Activated CD4-positive, alpha-beta T cell treated with anti-CD3 and anti-CD28 coated beads, Interleukin-2, amount 50 U/mL, for 4 hours (primary cell): ENCODE results near the gene CNNM2.
A peak's percentile ranks its signal among the peaks of the same experiment; 100 is the strongest.
"Not testable (repeated sequence)": the region's sequence is repeated elsewhere in the genome, so short reads cannot be mapped to it uniquely, and the experiment has no call there.

Experiments
- DNase-seq, 2 experiments: peaks; one replicate each; pipeline ENCODE4 v3.0.0-alpha.2; 2020

CNNM2 gene

GRCh38 chr10:102927311-102928010 is 9.4 kb downstream of the CNNM2 start:
- no peak for DNase-seq

- not testable (repeated sequence) for DNase-seq
Observed at GRCh38 chr10:102928442-102928841, 10.3 kb downstream of the CNNM2 start.

- no peak for DNase-seq
Observed at GRCh38 chr10:102930720-102931119, 12.6 kb downstream of the CNNM2 start.

DNA sequence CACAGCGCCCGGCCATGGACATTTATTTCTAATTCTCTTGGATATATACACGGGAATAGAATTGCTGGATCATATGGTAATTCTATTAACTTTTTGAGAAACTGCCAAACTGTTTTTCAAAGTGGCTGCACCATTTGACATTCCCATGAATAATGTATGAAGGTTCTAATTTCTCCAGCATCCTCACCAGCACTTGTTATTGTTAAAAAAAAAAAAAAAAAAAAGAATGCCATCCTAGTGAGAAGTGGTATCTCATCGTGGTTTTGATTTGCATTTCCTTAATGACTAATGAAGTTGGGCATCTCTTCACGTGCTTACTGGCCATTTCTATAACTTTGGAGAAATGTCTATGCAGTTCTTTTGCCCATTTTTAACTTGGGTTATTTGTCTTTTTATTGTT is 13.5 kb downstream of the CNNM2 start:
- no peak for DNase-seq

- no peak for DNase-seq
Observed at GRCh38 chr10:102935505-102935904, 17.4 kb downstream of the CNNM2 start.

GRCh38 chr10:102935939-102936605 is 18.0 kb downstream of the CNNM2 start:
- DNase-seq, result peak in 1 of 2 experiments; percentile 2

DNA sequence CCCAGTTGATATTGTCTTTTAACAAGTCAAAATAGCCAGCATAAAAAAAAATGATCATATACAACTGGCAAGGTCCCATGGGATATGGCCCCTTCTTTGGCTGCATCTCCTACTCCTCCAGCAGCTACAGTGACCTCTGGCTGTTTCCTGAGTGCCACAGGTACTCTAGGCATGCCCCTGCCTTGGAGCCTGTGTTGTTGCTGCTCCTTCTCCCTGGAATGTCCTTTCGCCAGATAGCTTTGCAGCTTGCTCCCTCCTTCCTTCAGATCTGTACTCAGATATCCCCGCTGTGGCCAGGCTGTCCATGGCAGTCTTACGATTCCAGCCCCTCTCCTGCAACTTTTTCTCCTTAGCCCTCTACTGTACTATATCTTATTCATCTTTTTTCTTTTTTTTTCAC is 23.3 kb downstream of the CNNM2 start:
- no peak for DNase-seq

- DNase-seq, result no peak
Observed at GRCh38 chr10:102945449-102945848, 27.4 kb downstream of the CNNM2 start.

- DNase-seq, result no peak
Observed at GRCh38 chr10:102945962-102946361, 27.9 kb downstream of the CNNM2 start.

DNA sequence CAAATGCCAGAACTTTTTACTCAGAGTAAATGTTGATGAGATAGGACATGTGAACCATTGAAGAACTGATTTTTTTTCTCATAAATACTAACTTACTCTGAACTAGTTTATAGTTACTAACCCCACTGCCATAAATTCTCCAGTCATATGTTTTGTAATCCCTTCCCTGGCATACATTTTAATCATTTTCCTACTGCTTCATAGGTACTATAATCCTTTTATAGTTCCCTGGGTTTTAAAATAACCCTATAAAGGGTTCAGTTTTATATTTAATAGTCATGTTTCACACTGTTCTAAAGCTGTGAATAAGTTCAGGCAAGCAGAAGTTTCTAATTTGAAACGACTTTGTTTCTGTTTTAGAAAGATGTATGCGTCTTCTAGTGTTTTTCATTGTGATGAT is 28.9 kb downstream of the CNNM2 start:
- DNase-seq, result no peak

- no peak for DNase-seq
Observed at GRCh38 chr10:102948176-102948575, 30.1 kb downstream of the CNNM2 start.

- no peak for DNase-seq
Observed at GRCh38 chr10:102948786-102949185, 30.7 kb downstream of the CNNM2 start.

GRCh38 chr10:102949916-102950315 is 31.8 kb downstream of the CNNM2 start:
- DNase-seq, result no peak

DNA sequence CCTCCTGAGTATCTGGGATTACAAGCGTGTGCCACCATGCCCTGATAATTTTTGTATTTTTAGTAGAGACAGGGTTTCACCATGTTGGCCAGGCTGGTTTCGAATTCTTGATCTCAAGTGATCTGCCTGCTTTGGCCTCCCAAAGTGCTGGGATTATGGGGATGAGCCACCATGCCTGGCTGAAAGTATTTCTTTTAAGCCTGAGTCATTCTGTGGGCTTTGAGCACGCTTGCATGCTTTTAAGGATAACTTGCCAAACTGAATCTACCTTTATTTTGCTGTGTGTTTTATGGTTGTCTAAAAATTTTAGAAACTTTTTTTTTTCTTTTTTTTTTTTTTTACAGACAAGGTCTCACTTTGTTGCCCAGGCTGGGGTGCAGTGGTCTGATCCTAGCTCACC is 33.2 kb downstream of the CNNM2 start:
- DNase-seq, result no peak

DNA sequence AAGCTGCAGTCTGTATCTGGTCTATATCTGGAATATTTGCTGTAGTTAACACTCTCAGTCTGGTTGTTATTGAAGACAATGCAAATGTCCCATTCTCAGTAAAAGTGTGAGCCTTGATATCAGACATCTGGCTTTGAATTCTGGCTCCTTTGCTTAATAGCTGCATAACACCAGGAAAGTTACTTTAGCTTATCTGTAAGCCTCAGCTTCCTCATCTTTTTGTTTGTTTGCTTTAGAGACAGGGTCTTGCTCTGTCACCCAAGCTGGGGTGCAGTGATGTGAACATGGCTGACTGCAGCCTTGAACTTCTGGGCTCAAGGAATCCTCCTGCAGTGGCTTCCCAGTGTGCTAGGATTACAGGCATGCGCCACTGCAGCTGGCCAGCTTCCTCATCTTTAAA is 41.3 kb downstream of the CNNM2 start:
- DNase-seq, result no peak

DNA sequence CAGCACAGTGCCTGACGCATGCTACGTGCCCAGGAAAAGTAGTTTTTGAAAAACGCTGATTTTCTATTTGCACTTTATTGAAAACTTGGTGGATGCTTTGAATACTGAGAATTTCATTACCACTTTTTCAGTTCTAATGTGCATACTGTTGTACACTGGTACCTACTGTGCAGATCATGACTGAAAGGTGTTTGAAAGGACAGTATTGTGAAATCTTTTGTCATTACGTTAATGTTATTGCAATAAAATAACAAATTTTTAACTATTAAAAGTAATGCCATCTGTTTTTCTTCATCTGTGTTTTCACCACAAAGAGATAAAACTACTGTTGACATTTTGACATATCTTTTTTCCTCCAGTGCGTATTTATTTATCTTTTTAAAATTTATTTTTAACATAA is 42.1 kb downstream of the CNNM2 start:
- no peak for DNase-seq

DNA sequence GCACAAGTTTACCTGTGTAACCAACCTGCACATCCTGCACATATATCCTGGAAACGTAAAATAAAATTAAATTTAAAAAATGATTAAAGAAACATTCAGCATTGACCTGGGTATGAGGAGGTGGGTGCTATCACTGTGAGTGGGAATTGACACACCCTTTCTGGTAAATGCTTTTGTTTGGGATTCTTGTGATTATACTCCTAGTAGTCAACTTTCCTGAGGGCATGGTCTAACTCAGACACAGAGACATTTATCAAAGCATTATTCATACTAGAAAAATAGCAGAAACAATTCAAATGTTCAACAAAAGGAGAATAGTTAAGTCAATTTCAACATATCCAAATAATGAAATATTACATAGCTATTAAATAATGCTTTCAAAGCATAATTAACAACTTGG is 44.2 kb downstream of the CNNM2 start:
- no peak for DNase-seq

DNA sequence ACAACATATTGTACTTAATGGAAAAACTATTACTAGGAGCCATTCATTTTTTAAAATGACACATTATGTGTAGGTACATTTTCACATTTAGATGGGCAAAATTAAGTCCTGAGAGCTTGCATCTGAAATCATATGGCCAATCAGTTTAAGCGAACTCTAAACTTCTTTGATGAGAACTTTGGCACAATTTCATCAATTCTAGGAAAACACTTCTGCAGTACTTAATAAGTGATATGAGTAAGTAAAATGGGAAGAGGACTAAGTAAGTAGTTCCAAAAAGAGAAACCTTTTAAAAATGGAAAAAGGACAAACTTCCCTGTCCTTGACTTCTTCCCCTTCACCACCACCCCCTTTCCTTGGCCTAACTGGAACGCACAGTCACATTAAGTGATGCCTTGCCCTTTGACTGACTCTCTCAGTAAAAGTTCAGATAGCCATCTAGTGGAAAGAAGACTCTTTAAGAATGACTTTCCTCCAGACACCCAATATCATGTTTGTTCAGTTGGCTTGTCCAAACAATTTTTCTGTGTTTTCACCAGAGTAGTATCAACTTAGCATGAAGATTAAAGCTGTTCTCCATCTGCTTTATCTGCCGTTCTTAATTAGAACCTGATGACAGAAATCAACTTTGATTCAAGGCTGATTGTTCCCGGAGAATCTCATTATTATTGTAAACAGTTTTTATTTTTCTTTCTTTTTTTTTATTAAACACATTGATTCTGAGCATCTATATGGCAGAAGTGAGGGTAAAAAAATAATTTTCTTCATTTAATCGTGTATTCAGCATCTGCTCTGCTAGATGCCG is 45.1 kb downstream of the CNNM2 start:
- no peak for DNase-seq

- no peak for DNase-seq
Observed at GRCh38 chr10:102963756-102964025, 45.6 kb downstream of the CNNM2 start.

DNA sequence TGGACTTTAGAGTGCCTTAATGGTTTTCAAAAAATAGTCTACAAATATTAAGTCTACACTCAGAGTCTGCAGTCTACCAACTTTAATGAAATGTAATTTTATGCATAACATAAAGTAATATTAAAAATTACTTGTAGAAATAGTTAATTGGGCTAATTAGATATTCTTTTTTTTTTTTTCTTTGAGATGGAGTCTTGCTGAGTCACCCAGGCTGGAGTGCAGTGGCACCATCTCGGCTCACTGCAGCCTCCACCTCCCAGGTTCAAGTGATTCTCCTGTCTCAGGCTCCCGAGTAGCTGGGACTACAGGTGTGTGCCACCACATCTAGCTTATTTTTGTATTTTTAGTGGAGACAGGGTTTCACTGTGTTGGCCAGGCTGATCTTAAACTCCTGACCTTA is 46.0 kb downstream of the CNNM2 start:
- not testable (repeated sequence) for DNase-seq

- DNase-seq, result no peak
Observed at GRCh38 chr10:102964713-102965112, 46.6 kb downstream of the CNNM2 start.

- no peak for DNase-seq
Observed at GRCh38 chr10:102965311-102965851, 47.3 kb downstream of the CNNM2 start.

DNA sequence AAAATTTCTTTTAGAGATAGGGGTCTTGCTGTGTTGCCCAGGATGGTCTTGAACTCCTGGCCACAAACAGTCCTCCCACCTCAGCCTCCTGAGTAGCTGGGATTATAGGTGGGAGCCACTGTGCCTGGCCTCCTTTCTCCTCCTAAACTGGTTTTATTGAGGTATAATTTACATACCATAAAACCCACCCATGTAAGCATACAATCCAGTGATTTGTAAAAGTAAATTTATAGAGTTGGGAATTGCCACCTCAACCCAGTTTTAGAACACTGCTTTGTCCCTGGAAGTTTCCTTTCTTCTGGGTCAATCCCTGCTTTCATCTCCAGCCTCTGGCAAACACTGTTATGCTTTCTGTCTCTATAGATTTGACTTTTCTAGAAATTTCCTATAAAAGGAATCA is 49.0 kb downstream of the CNNM2 start:
- DNase-seq, result no peak
